Left renal cortex interstitium (tissue), 4 donors: Measurements from ENCODE around the gene SLC6A2. TPM values are rescaled to one million over a fixed set of nuclear protein-coding genes. Genes with fewer than 3 reads are reported as not detected.

Source experiments
- DNase-seq, 4 donors: peaks; one replicate each; pipeline ENCODE4 v3.0.0-alpha.2; 2013; ENCODE audit warnings: low read depth in 4 of 4, low spot score in 2 of 4, missing footprints in 1 of 4
- polyA plus RNA-seq, 4 donors: library from polyadenylated mRNA; unstranded; fragments of 120-200 nt; gene quantifications; one replicate each; pipeline ENCODE4 v1.2.1, GENCODE V29; 2013; ENCODE audit not compliant: insufficient read length in 4 of 4

The SLC6A2 gene
- polyA plus RNA-seq, 4 donors, result 0.10 to 0.48 (median 0.16) TPM

DNA sequence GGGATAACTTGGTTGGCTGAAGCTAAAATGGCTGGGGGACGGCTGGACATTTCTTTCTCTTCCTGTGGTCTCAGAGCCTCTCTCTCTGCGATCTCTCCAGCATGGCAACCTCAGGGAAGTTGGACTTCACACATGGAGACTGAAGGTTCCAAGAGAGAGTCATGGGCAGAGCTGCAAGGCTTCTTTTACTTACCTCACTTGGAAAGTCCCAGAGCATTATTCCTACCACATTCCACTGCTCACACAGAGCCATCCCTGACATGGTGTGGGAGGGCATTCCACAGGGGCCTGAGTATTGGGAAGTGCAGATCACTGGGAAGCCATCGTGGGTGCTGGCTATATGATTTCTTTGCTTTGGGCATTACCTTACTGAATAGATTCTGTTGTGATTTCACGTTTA, 9.8 kb upstream of the SLC6A2 start:
- DNase-seq, result no peak

DNA sequence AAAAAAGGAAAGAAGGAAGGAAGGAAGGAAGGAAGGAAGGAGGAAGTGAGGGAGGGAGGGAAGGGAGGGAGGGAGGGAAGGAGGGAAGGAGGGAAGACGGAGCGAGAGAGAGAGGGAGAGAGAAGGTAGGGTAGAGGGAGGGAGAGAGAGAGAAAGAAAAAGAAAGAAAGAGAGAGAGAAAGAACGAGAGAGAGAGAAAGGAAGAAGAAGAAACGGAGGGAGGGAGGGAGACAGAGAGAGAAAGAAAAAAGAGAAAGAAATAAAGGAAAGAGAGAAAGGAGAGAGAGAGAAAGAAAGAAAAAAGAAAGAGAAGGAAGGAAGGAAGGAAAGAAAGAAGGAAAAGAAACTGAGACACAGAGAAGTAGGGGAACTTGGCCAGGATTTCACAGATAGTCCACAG, 8.4 kb upstream of the SLC6A2 start:
- no peak for DNase-seq

DNA sequence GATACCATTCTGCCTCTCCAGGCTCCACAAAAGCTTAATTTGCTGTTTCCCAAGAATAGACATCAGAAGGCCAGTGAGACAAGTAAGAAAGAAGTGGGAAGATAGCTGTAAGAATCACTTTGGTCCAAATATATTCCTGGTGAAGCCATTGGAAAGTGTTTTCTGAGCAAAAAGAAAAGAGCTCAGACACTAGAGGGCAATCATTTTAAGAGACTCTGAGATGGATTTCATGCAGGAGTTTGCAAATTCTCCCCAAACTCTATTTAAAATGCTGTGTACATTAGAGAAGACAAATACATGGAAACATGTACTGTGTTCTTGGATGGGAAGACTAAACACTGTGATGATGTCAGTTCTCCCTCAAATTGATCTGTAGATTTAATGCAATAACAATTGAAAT, 8.0 kb upstream of the SLC6A2 start:
- DNase-seq, result no peak

DNA sequence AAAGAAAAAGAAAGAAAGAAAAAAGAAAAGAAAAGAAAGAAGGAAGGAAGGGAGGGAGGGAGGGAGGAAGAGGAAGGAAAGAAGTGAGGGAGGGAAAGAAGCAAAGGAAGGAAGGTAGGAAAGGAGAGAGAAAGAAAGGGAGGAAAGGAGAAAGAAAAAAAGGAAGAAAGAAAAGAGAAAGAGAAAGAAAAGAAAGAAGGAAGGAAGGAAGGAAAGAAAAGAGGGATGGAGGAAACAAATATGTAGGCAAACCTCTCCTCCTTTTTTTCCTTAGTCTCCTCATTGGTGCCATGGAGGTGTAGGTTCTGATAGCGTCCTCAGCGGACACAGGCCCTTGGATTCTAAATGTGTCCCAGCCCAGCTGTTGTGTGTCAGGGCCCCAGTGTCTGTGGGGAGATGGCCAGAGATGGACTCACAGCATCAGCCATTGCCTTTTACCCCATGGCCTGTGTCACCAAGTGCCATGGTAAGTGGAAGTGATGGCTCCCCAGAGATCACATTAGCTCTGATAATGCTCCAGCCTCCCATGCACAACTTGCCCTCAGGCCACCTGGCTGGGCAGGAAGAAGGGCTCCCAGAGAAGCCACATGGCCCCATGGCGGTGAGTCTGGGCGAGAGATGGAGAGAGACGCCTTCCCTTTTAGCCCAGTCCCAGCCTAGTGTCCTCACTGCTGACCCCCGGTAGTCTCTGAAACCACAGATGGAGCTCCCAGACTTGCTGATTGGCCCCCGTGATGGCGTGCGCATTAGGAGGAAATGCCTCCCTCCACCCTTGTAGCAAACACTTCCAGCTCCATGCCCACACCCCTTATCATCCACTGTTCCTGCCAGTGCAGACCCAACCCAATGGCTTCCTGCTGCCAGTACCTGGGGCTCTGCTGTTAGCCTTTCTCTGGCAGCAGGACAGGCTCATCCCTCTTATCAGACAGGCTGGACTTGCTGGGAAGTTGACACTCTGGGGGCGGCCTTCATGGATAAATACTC, 3.7 kb upstream of the SLC6A2 start:
- DNase-seq, result no peak

DNA sequence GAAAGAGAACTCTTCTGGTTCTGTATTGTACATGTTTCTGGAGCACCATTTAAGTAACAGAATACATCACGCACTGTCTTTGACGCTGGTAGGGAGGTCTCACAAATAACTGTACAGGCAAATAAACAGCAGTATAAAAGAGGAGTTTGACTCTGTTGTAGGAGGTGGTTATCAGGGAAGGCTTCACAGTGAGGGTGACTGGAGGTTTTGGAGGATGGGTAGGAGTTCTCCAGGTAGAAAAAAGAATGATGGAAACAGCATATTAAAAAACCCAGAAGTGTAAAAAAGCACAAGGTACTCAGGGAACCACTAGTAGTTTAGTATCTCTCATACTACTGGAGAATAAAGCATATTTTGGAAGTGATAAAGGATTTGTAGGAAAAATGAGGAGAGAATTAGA, 2.7 kb upstream of the SLC6A2 start:
- DNase-seq, result no peak

DNA sequence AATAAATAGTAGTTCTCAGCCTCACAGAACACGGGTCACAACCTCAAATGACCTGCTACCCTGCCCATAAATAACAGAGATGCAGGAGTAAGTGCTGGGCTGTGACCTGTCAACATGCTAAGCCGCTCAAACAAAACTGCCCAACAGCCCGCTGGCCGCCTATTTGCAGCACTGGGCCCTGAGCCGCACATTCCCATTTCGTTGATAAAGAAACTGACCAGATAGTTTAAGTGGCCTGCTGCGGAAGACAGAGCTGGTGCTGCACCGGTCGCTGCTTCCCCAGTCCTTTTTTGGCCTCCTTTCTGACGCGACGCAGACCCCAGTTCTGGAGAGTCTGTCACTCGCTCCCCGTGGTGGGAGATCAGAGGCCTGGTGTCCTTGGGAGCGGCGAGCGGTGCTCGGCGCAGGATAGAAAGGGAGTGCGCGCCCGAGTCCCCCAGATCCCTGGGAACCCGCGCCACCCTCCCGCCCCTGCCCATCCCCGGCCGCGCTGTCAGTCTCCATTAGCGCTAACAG, 349 bp upstream of the SLC6A2 start:
- no peak for DNase-seq

DNA sequence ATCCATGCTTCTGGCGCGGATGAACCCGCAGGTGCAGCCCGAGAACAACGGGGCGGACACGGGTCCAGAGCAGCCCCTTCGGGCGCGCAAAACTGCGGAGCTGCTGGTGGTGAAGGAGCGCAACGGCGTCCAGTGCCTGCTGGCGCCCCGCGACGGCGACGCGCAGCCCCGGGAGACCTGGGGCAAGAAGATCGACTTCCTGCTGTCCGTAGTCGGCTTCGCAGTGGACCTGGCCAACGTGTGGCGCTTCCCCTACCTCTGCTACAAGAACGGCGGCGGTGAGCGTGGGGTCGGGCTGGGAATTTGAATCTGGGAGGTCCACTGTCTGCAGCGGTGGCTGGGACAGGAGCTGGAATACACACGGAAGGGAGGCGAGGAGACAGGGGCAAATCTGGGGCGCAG, 904 bp downstream of the SLC6A2 start:
- DNase-seq, result no peak

DNA sequence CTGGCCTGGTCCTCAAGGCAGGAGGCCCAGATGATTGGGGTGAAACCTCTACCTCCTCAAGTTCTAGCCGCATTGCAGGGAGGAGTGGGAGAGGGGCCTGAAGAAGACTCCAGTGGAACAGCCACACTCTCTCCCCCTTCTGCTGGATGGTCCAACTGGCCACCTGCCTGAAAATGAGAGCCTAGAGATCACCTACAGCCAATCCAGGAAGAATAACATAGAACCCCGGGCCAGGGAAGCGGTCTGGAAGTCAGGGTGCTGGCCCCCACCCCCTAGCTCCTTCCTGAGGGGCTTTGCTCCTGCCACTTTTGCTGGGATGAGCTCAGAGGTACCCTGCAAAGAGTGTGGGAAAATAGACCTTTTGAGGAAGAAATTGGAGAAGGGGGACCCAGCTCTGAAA, 1.8 kb downstream of the SLC6A2 start:
- no peak for DNase-seq

DNA sequence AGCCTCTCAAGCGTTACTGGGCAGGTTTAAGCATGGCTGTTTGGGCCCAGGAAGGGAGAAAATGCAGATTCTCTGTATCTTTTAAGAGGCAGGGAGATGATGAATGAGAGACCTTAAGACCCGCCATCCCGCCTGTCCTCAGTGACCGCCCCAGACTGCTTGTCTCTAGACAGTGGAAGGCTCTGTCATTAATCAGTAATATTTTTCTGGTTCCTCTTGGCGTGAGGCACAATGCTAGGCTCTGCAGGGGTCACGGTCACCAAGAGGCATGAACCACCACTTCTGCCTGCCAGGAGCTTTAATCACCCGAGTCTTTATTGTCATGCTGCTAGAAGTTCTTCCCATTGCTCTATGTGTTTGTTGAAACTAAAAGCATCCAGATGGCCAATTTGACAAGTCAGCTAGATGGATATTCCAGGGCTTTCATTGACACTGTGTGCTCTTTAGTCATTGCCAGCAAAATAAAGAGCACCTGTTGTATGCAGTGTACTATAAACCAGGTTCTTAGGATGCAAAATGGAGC, 3.2 kb downstream of the SLC6A2 start:
- DNase-seq, result no peak

DNA sequence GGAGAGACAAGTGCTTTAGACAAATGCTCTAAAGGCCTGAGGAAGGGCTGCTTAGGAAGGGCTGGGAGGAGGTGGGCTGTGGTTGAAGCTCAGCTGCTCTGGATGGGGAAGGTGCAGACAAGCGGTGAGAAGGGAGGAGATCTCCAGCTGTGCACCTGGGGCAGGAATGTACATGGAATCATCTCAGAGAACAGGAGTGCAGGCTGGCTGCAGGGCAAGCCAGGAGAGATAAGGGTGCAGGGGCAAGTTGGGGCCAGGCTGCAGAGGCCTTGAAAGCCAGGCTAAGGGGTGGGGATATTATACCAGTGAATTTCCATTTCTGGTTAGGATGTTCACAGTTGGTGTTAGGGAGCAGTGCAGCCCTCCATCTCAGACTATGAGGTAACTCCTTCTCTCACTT, 4.2 kb downstream of the SLC6A2 start:
- DNase-seq, result no peak

DNA sequence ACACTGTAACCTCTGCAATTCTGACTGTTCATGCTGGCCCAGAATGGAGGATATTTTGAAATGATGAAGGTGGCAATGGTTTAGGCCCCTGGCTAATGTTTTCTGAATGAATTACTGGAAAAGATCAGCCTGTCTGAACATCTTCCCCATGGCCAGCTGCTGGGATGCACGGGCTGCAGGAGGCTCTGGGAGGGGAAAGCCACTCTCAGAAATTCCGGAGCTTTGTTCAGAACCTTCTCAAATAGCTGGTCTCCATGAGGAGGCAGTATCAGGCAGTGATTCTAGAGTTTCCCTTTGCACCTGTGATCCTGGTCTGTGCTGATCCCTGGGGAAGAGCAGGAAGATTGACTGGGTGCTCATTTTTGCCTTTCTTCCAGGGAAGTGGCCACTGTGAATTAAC, 5.0 kb downstream of the SLC6A2 start:
- DNase-seq, result no peak

DNA sequence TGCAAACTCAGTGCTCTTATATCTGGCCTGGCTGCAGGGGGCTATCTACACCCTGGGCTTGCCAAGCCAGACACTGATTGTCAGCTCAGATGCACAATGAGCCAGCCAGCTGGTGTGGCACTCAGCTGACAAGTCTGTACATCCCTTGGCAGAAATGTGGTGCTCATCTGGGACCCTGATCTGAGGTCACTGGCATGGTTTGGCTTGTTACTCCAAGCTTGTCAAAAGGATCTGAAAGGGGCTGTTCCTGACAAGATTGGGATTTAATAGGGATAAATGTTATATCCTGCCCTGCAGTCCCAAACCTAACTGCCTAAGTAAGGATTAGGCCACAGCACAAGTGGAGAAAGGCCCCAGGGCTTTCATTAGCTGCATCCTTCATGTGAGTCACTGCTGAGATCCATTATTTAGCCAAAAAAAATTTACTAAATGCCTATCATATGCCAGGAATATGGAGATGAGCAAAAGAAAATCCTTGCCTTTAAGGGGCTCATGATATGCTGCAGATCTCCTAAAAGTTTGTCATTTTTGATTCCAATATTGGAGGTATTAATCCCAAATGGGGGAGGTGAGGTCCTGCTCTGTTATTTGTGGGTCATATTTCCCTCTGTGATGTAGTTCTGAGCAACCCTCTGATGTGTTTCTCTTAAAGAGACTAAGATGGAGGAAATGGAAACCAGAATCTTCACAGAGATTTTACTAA, 6.3 kb downstream of the SLC6A2 start:
- no peak for DNase-seq

DNA sequence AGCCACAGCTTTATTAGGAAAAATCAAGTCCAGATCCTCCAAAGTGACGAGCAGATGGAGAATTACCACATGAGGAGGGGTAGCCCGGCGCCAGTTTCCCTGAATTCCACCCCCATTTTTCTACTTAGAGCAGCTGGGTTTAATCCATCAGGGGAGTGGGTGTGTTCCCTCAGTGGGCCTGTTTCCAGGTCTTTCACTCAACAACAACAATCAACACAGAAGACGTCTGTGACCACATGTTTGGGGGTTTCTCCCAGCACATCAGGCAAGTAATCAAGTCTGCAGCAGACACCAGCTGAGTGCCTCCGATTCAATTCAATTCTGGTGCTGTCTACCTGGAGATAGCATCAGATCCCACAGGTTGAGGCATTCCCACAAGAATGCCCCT, 6.8 kb downstream of the SLC6A2 start:
- DNase-seq, result peak in 2 of 4 donors; percentile 37 to 51

DNA sequence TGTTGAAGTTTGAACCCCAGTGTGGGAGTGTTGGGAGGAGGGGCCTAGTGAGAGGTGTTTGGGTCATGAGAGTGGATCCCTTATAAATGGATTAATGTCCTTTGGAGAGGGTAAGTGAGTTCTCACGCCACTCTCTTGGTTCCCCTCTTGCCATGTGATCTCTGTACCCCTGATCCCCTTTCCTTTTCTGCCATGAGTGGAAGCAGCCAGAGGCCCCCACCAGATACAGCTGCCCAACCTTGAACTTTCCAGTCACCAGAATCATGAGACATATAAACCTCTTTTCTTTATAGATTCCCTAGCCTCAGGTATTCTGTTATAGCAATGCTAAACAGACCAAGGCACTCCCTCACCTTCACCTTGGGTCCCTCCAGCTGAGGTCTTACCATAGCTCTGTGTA, 7.4 kb downstream of the SLC6A2 start:
- DNase-seq, result no peak

DNA sequence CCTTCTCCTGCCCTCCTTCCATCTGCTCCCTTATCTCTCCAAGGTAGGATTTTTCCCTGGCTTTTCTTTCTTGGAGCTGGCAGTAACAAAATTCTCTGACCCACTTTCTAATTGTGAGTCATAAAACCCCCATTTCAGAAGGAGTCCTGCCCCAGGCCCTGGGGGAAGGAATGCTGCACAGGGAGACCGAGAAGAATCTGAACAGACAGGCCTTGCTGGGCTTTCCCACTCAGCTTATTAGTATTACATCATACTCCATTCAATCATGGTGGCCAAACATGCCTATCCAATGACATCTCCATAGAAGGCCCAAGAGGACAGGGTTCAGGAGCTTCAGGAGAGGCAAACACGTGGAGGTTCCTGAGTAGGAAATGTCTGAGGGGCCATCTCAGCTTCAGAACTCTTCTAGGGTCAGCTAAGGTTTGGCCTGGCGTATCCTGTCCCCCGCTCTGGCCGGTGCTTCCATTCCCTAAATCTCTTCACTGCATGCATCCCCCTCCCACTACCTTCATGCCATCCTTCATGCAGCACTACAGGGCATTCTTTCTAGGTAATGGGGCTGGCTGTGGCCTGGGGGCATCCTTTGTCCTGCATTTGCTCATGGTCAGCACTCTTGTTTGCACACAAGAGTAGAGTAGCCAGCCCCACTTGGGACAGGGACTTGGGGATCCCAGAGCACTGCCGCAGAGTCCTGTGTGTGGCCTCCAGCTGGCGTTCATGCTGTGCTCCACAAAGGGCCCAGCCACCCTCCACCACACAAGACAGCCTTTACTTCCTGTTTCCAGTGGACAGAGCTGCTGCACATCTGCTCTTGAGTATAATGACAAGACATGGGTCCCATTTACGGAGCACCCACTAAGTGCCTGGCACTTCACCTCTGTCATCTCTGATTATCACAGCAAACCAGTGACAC, 8.2 kb downstream of the SLC6A2 start:
- no peak for DNase-seq

DNA sequence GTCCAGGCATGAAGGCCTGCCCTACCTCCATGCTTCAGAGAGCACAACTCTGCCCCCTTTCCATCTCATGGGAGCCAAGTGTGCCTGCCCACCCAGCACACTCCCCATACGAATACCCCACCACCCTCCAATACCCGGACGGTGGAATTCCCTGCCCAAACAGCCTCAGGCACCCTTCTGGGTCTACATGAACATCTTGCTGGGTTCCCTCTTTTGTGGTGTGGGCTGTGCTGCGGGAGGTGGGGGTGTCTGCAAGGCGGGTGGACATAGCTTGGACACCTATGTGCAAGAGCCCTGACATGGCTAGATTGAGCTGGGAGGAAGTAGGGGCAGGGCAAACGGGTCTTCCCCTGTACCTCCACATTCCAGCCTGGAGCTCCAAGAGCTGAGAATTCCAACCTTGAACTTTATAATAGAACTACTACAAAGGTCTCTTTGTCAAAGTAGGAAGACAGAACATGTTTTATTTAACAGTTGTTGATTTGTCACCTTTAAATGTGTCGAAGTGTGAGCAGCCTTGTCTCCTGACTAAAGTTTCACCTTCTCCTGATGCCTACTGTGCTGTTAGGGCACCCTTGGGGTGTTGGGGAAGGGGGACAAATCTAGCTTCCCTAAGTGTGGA, 9.1 kb downstream of the SLC6A2 start:
- no peak for DNase-seq

DNA sequence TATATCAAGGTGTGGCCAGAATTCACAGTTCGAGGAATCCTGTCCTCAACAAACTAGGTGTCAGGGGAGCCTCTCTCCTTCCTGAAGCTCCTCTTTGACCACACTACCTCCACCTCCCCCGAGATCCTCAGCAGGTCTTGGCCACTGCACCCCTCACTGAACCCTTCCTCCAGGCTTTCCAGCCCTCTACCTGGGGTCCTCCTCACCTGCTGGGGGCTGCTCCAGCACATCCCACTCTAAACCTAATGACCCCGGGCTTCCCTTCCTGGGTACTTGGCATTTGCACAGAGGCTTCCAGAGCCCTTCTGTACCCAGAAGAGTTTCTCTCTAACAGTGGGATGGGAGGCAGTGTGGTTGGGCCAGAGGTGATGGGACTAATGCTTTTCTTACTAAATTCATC, 9.7 kb downstream of the SLC6A2 start:
- DNase-seq, result no peak

DNA sequence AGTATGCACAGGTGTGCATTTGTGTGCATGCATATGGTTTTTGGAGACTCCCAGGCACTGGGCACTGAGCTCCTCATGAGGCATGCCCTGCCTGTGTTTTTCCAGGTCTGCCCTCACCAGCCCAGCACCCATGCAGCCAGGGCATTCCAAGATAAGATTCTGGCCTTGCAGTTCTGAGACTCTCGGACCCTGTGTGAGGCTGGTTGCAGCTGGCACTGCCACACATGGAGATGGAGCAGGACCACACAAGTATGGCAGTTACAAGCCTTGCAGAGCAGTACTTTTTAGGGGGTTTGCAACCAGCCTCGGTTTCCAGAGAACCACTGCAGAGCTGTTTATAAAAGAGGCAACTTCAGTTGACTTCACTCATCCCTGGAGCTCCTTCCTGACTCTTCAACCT, 10.2 kb downstream of the SLC6A2 start:
- no peak for DNase-seq

DNA sequence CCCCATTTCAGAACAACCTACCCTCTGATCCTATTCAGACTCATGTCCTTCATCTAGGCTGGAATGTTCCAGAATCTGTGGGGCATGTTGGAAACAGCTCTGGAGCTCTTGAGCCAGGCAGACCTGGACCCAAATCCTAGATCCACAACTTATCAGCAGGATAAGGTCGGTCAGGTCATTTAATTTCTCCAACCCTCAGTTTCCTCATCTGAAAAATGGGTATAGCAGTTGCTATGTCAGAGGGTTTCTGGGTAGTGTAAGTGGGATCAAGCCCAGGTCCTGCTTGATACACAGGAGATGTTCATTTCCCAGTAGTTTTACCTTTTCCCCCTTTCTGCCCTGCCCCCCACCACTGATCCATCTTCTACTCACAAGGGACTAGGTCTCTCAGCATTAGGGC, 12.0 kb downstream of the SLC6A2 start:
- no peak for DNase-seq
